NAMALWA (cell line): ENCODE results near the gene TRPM3.

Experiments used
- DNase-seq: peaks from one replicate; pipeline ENCODE4 v3.0.0-alpha.2; 2015; ENCODE audit warnings: low spot score

TRPM3 gene

GRCh38 chr9:70883963-70884793 lies 237.2 kb downstream of the TRPM3 start:
- no peak for DNase-seq

GRCh38 chr9:70883056-70883455 lies 238.4 kb downstream of the TRPM3 start:
- DNase-seq: no peak

GRCh38 chr9:70881333-70881732 lies 240.1 kb downstream of the TRPM3 start:
- DNase-seq: no peak

- no peak for DNase-seq
Measured at GRCh38 chr9:70880535-70880934, 240.9 kb downstream of the TRPM3 start.

- no peak for DNase-seq
Measured at GRCh38 chr9:70878576-70878975, 242.8 kb downstream of the TRPM3 start.

- DNase-seq: no peak
Measured at GRCh38 chr9:70874451-70874850, 247.0 kb downstream of the TRPM3 start.

GRCh38 chr9:70873506-70873905 lies 247.9 kb downstream of the TRPM3 start:
- DNase-seq: no peak

- DNase-seq: no peak
Measured at GRCh38 chr9:70868661-70869652, 252.5 kb downstream of the TRPM3 start.

- no peak for DNase-seq
Measured at GRCh38 chr9:70868041-70868440, 253.4 kb downstream of the TRPM3 start.

- DNase-seq: no peak
Measured at GRCh38 chr9:70865471-70865870, 255.9 kb downstream of the TRPM3 start.

GRCh38 chr9:70861797-70862196 lies 259.6 kb downstream of the TRPM3 start:
- DNase-seq: no peak

- no peak for DNase-seq
Measured at GRCh38 chr9:70861376-70861775, 260.0 kb downstream of the TRPM3 start.

GRCh38 chr9:70859694-70860093 lies 261.7 kb downstream of the TRPM3 start:
- DNase-seq: no peak

- no peak for DNase-seq
Measured at GRCh38 chr9:70856411-70856810, 265.0 kb downstream of the TRPM3 start.

GRCh38 chr9:70852711-70853240 lies 268.6 kb downstream of the TRPM3 start:
- DNase-seq: no peak

GRCh38 chr9:70840266-70840665 lies 281.2 kb downstream of the TRPM3 start:
- no peak for DNase-seq

- no peak for DNase-seq
Measured at GRCh38 chr9:70835323-70835722, 286.1 kb downstream of the TRPM3 start.

GRCh38 chr9:70832492-70832891 lies 288.9 kb downstream of the TRPM3 start:
- no peak for DNase-seq

GRCh38 chr9:70830618-70831017 lies 290.8 kb downstream of the TRPM3 start:
- peak; percentile 11 for DNase-seq

- no peak for DNase-seq
Measured at GRCh38 chr9:70829591-70830265, 291.7 kb downstream of the TRPM3 start.

GRCh38 chr9:70826562-70826961 lies 294.9 kb downstream of the TRPM3 start:
- no peak for DNase-seq

- no peak for DNase-seq
Measured at GRCh38 chr9:70823284-70823683, 298.1 kb downstream of the TRPM3 start.
